ENCODE measurements around the gene DMRTB1. TPM values are rescaled to one million over a fixed set of nuclear protein-coding genes. Genes with fewer than 3 reads are reported as not detected.
A peak's percentile ranks its signal among the peaks of the same experiment; 100 is the strongest.

DMRTB1 gene
- total RNA-seq, 1 donor from 2014 or later: not detected

- ATAC-seq (no peak), DNase-seq (no peak)
- intact Hi-C loops (cut with micrococcal nuclease): loop anchor here (10.0 kb wide), 1 partner anchor 272 kb away; no protein-coding TSS in a partner anchor
These were observed 23.4 kb downstream of the DMRTB1 start for GRCh38 chr1:53482441-53483153.

- DNase-seq: no peak
- intact Hi-C loops (cut with micrococcal nuclease): loop anchor here (10.0 kb wide), 1 partner anchor 272 kb away; no protein-coding TSS in a partner anchor
These were observed 24.0 kb downstream of the DMRTB1 start for GRCh38 chr1:53483170-53483569.

GRCh38 chr1:53483656-53484055 lies 24.5 kb downstream of the DMRTB1 start:
- intact Hi-C loops (cut with micrococcal nuclease): loop anchor here (10.0 kb wide), 1 partner anchor 271 kb away; no protein-coding TSS in a partner anchor
- DNase-seq: no peak
- no peak for ATAC-seq

More at GRCh38 chr1:53483170-53483569, 24.0 kb downstream of the DMRTB1 start:
- ATAC-seq: no peak

- DNase-seq (no peak), ATAC-seq (no peak)
- intact Hi-C loops (cut with micrococcal nuclease): loop anchor here (10.0 kb wide), 1 partner anchor 270 kb away; no protein-coding TSS in a partner anchor
These were observed 25.7 kb downstream of the DMRTB1 start for GRCh38 chr1:53484705-53485477.

GRCh38 chr1:53485478-53486394 lies 26.5 kb downstream of the DMRTB1 start:
- DNase-seq: peak; percentile 91
- ATAC-seq: peak; percentile 94
- intact Hi-C loops (cut with micrococcal nuclease): loop anchor here (10.0 kb wide), 1 partner anchor 269 kb away; no protein-coding TSS in a partner anchor

- ATAC-seq (no peak), DNase-seq (no peak)
- intact Hi-C loops (cut with micrococcal nuclease): loop anchor here (10.0 kb wide), 1 partner anchor 268 kb away; no protein-coding TSS in a partner anchor
These were observed 27.3 kb downstream of the DMRTB1 start for GRCh38 chr1:53486395-53487026.

GRCh38 chr1:53490351-53490750 lies 31.2 kb downstream of the DMRTB1 start:
- no peak for ATAC-seq
- intact Hi-C loops (cut with micrococcal nuclease): no loop called here
- no peak for DNase-seq

- DNase-seq (no peak), ATAC-seq (no peak)
- intact Hi-C loops (cut with micrococcal nuclease): no loop called here
These were observed 36.6 kb downstream of the DMRTB1 start for GRCh38 chr1:53495633-53496345.

GRCh38 chr1:53498555-53499131 lies 39.4 kb downstream of the DMRTB1 start:
- no peak for ATAC-seq
- no peak for DNase-seq
- intact Hi-C loops (cut with micrococcal nuclease): no loop called here

GRCh38 chr1:53499257-53500203 lies 40.3 kb downstream of the DMRTB1 start:
- no peak for DNase-seq
- no peak for ATAC-seq
- intact Hi-C loops (cut with micrococcal nuclease): no loop called here

- intact Hi-C loops (cut with micrococcal nuclease): no loop called here
- DNase-seq: no peak
- ATAC-seq: no peak
These were observed 41.2 kb downstream of the DMRTB1 start for GRCh38 chr1:53500204-53501064.

GRCh38 chr1:53501065-53502005 lies 42.1 kb downstream of the DMRTB1 start:
- intact Hi-C loops (cut with micrococcal nuclease): no loop called here
- no peak for DNase-seq
- no peak for ATAC-seq

GRCh38 chr1:53502641-53503432 lies 43.6 kb downstream of the DMRTB1 start:
- DNase-seq: no peak
- intact Hi-C loops (cut with micrococcal nuclease): no loop called here
- no peak for ATAC-seq

Data from left ventricle myocardium superior (tissue), 1 donor.